ENCODE data around the gene GINS3.
A peak's percentile ranks its signal among the peaks of the same experiment; 100 is the strongest.

GINS3 gene

GRCh38 chr16:58365623-58366022 lies 26.6 kb upstream of the GINS3 start:
- Histone ChIP-seq H3K4me3 (no peak overlapping the region), H3K9ac (no peak overlapping the region), H3K4me2 (no peak overlapping the region), H3K4me1 (no peaks in the 10 kb centered on the region), H4K20me1 (no peaks in the 10 kb centered on the region), H3K27me3 (no peaks in the 10 kb centered on the region), H3K36me3 (no peaks in the 10 kb centered on the region), H3K9me3 (peaks cover 18% of the 10 kb centered on the region), H3K27ac (no peak overlapping the region)
- TF ChIP-seq Cebpa-rat (IDR thresholded peaks at IDR 0.05), result no peak

GRCh38 chr16:58366247-58367031 lies 25.8 kb upstream of the GINS3 start:
- no peak for TF ChIP-seq Cebpa-rat (IDR thresholded peaks at IDR 0.05)
- Histone ChIP-seq H3K36me3 (no peaks in the 10 kb centered on the region), H3K4me1 (0 out of 2 replicates have a peak, but pooled peaks cover 4% of the 10 kb centered on the region), H4K20me1 (no peaks in the 10 kb centered on the region), H3K4me3 (no peak overlapping the region), H3K4me2 (no peak overlapping the region), H3K27ac (no peak overlapping the region), H3K9me3 (peaks cover 11% of the 10 kb centered on the region), H3K27me3 (no peaks in the 10 kb centered on the region), H3K9ac (no peak overlapping the region)

GRCh38 chr16:58367252-58367651 lies 25.0 kb upstream of the GINS3 start:
- no peak overlapping the region for H3K27ac ChIP-seq

GRCh38 chr16:58371841-58372240 lies 20.4 kb upstream of the GINS3 start:
- peaks cover 7% of the 10 kb centered on the region; the same call in 1 of the 2 replicates for H3K9me3 ChIP-seq
- peak; percentile 41; the same call in 1 of the 2 replicates for TF ChIP-seq Cebpa-rat (IDR thresholded peaks at IDR 0.05)
- no peaks in the 10 kb centered on the region for H3K27me3 ChIP-seq
- H3K27ac ChIP-seq, result no peak overlapping the region
- no peak overlapping the region for H3K4me2 ChIP-seq
- H3K36me3 ChIP-seq, result no peaks in the 10 kb centered on the region
- H3K4me3 ChIP-seq, result no peak overlapping the region
- H3K4me1 ChIP-seq, result 0 out of 2 replicates have a peak, but pooled peaks cover 6% of the 10 kb centered on the region
- H4K20me1 ChIP-seq, result no peaks in the 10 kb centered on the region
- H3K9ac ChIP-seq, result no peak overlapping the region

More at GRCh38 chr16:58367252-58367651, 25.0 kb upstream of the GINS3 start:
- Histone ChIP-seq H3K9me3 (peaks cover 9% of the 10 kb centered on the region), H3K4me1 (0 out of 2 replicates have a peak, but pooled peaks cover 6% of the 10 kb centered on the region), H4K20me1 (no peaks in the 10 kb centered on the region), H3K4me2 (no peak overlapping the region), H3K36me3 (no peaks in the 10 kb centered on the region), H3K9ac (no peak overlapping the region), H3K27me3 (no peaks in the 10 kb centered on the region), H3K4me3 (no peak overlapping the region)
- no peak for TF ChIP-seq Cebpa-rat (IDR thresholded peaks at IDR 0.05)

GRCh38 chr16:58375386-58375785 lies 16.9 kb upstream of the GINS3 start:
- H4K20me1 ChIP-seq, result no peaks in the 10 kb centered on the region
- H3K4me3 ChIP-seq, result no peak overlapping the region
- peaks cover 7% of the 10 kb centered on the region; the same call in 1 of the 2 replicates for H3K9me3 ChIP-seq
- 0 out of 2 replicates have a peak, but pooled peaks cover 6% of the 10 kb centered on the region for H3K4me1 ChIP-seq
- no peak overlapping the region for H3K4me2 ChIP-seq
- no peak for TF ChIP-seq Cebpa-rat (IDR thresholded peaks at IDR 0.05)
- H3K36me3 ChIP-seq, result no peaks in the 10 kb centered on the region
- H3K9ac ChIP-seq, result no peak overlapping the region
- H3K27ac ChIP-seq, result no peak overlapping the region
- H3K27me3 ChIP-seq, result no peaks in the 10 kb centered on the region

- Histone ChIP-seq H3K4me3 (no peak overlapping the region), H3K4me2 (no peak overlapping the region), H3K27me3 (no peaks in the 10 kb centered on the region), H3K27ac (no peak overlapping the region), H3K4me1 (no peaks in the 10 kb centered on the region), H4K20me1 (no peaks in the 10 kb centered on the region), H3K36me3 (no peaks in the 10 kb centered on the region), H3K9ac (no peak overlapping the region), H3K9me3 (0 out of 2 replicates have a peak, but pooled peaks cover 8% of the 10 kb centered on the region)
- TF ChIP-seq Cebpa-rat (IDR thresholded peaks at IDR 0.05), result no peak
Measured at GRCh38 chr16:58377932-58378331, 14.3 kb upstream of the GINS3 start.

GRCh38 chr16:58378401-58378800 lies 13.9 kb upstream of the GINS3 start:
- H3K4me1 ChIP-seq, result no peaks in the 10 kb centered on the region
- no peak overlapping the region for H3K9ac ChIP-seq
- H3K4me2 ChIP-seq, result no peak overlapping the region
- H4K20me1 ChIP-seq, result no peaks in the 10 kb centered on the region
- H3K36me3 ChIP-seq, result no peaks in the 10 kb centered on the region
- no peak overlapping the region for H3K4me3 ChIP-seq
- H3K27me3 ChIP-seq, result no peaks in the 10 kb centered on the region
- TF ChIP-seq Cebpa-rat (IDR thresholded peaks at IDR 0.05), result no peak
- 0 out of 2 replicates have a peak, but pooled peaks cover 8% of the 10 kb centered on the region for H3K9me3 ChIP-seq
- no peak overlapping the region for H3K27ac ChIP-seq

- Histone ChIP-seq H3K4me2 (no peak overlapping the region), H3K27ac (no peak overlapping the region), H3K4me3 (no peak overlapping the region), H4K20me1 (no peaks in the 10 kb centered on the region), H3K9ac (no peak overlapping the region), H3K27me3 (no peaks in the 10 kb centered on the region), H3K4me1 (no peaks in the 10 kb centered on the region), H3K36me3 (no peaks in the 10 kb centered on the region), H3K9me3 (0 out of 2 replicates have a peak, but pooled peaks cover 8% of the 10 kb centered on the region)
- TF ChIP-seq Cebpa-rat (IDR thresholded peaks at IDR 0.05), result no peak
Measured at GRCh38 chr16:58379736-58380135, 12.5 kb upstream of the GINS3 start.

- no peak overlapping the region for H3K4me3 ChIP-seq
- H3K9ac ChIP-seq, result no peak overlapping the region
- H4K20me1 ChIP-seq, result no peaks in the 10 kb centered on the region
- no peaks in the 10 kb centered on the region for H3K36me3 ChIP-seq
- H3K4me1 ChIP-seq, result no peaks in the 10 kb centered on the region
- H3K9me3 ChIP-seq, result 0 out of 2 replicates have a peak, but pooled peaks cover 8% of the 10 kb centered on the region
- no peak for TF ChIP-seq Cebpa-rat (IDR thresholded peaks at IDR 0.05)
- no peak overlapping the region for H3K27ac ChIP-seq
- H3K4me2 ChIP-seq, result no peak overlapping the region
- H3K27me3 ChIP-seq, result no peaks in the 10 kb centered on the region
Measured at GRCh38 chr16:58381661-58382060, 10.6 kb upstream of the GINS3 start.

GRCh38 chr16:58384437-58385055 lies 7.7 kb upstream of the GINS3 start:
- Histone ChIP-seq H3K9me3 (0 out of 2 replicates have a peak, but pooled peaks cover 8% of the 10 kb centered on the region), H3K4me1 (no peaks in the 10 kb centered on the region), H3K4me2 (no peak overlapping the region), H3K27me3 (no peaks in the 10 kb centered on the region), H4K20me1 (no peaks in the 10 kb centered on the region), H3K27ac (no peak overlapping the region), H3K36me3 (no peaks in the 10 kb centered on the region), H3K4me3 (no peak overlapping the region), H3K9ac (no peak overlapping the region)
- no peak for TF ChIP-seq Cebpa-rat (IDR thresholded peaks at IDR 0.05)

Data from BLaER1 (cell line).